ENCODE results near the gene ZFR. TPM values are rescaled to one million over a fixed set of nuclear protein-coding genes. Genes with fewer than 3 reads are reported as not detected.

Gene ZFR
- total and polyA plus RNA-seq, 8 donors = 21.8 to 110 (median 48.5) TPM

GRCh38 chr5:32475334-32476097, 31.0 kb upstream of the ZFR start:
- 68 to 80% (median 73%) methylated on average over 6 of the region's 6 CpGs for WGBS, 5 donors
- no peaks in the 10 kb centered on the region for H3K4me1 ChIP-seq
- no peak for TF ChIP-seq POLR2A (IDR thresholded peaks at IDR 0.05)
- TF ChIP-seq EP300 (IDR thresholded peaks at IDR 0.05) = no peak
- no peak for TF ChIP-seq CTCF (IDR thresholded peaks at IDR 0.05)
- no peak for TF ChIP-seq POLR2AphosphoS5 (IDR thresholded peaks at IDR 0.05)
- H3K36me3 ChIP-seq = no peaks in the 10 kb centered on the region
- H3K27ac ChIP-seq = no peak overlapping the region
- peak in 1 of 2 donors; percentile 16 for DNase-seq
- intact Hi-C loops (cut with DNase I; ENCODE audit: low total_unique reads) = no loop called here
- H3K9me3 ChIP-seq = no peaks in the 10 kb centered on the region
- H3K27me3 ChIP-seq = no peaks in the 10 kb centered on the region
- H3K4me3 ChIP-seq = no peak overlapping the region

GRCh38 chr5:32474209-32474854, 29.8 kb upstream of the ZFR start:
- WGBS, 5 donors = 46 to 70% (median 56%) methylated on average over 9 of the region's 9 CpGs
- H3K4me1 ChIP-seq = no peaks in the 10 kb centered on the region
- H3K27ac ChIP-seq = no peak overlapping the region
- intact Hi-C loops (cut with DNase I; ENCODE audit: low total_unique reads) = no loop called here
- H3K4me3 ChIP-seq = no peak overlapping the region
- no peak for TF ChIP-seq EP300 (IDR thresholded peaks at IDR 0.05)
- TF ChIP-seq POLR2A (IDR thresholded peaks at IDR 0.05) = no peak
- no peak for TF ChIP-seq CTCF (IDR thresholded peaks at IDR 0.05)
- no peak for TF ChIP-seq POLR2AphosphoS5 (IDR thresholded peaks at IDR 0.05)
- H3K9me3 ChIP-seq = no peaks in the 10 kb centered on the region
- H3K27me3 ChIP-seq = no peaks in the 10 kb centered on the region
- H3K36me3 ChIP-seq = no peaks in the 10 kb centered on the region
- DNase-seq = peak in 1 of 2 donors; percentile 29

GRCh38 chr5:32473072-32473471, 28.5 kb upstream of the ZFR start:
- intact Hi-C loops (cut with DNase I; ENCODE audit: low total_unique reads) = no loop called here
- no peak for DNase-seq
- Histone ChIP-seq H3K4me3 (no peak overlapping the region), H3K4me1 (no peaks in the 10 kb centered on the region), H3K36me3 (no peaks in the 10 kb centered on the region), H3K27me3 (no peaks in the 10 kb centered on the region), H3K9me3 (no peaks in the 10 kb centered on the region), H3K27ac (no peak overlapping the region)
- TF ChIP-seq POLR2AphosphoS5 (IDR thresholded peaks at IDR 0.05) (no peak), POLR2A (IDR thresholded peaks at IDR 0.05) (no peak), CTCF (IDR thresholded peaks at IDR 0.05) (no peak), EP300 (IDR thresholded peaks at IDR 0.05) (no peak)
- 84 to 94% (median 87%) methylated on average over 7 of the region's 7 CpGs for WGBS, 5 donors

GRCh38 chr5:32471784-32472183, 27.2 kb upstream of the ZFR start:
- peak in 1 of 2 donors; percentile 48 for DNase-seq
- 79 to 87% (median 86%) methylated on average over 2 of the region's 2 CpGs for WGBS, 5 donors
- no peaks in the 10 kb centered on the region for H3K36me3 ChIP-seq
- no peaks in the 10 kb centered on the region for H3K4me1 ChIP-seq
- H3K9me3 ChIP-seq = no peaks in the 10 kb centered on the region
- no peaks in the 10 kb centered on the region for H3K27me3 ChIP-seq
- no peak overlapping the region for H3K4me3 ChIP-seq
- intact Hi-C loops (cut with DNase I; ENCODE audit: low total_unique reads) = no loop called here
- TF ChIP-seq POLR2A (IDR thresholded peaks at IDR 0.05) (no peak), CTCF (IDR thresholded peaks at IDR 0.05) (peak in 1 of 7 experiments; percentile 16), EP300 (IDR thresholded peaks at IDR 0.05) (no peak), POLR2AphosphoS5 (IDR thresholded peaks at IDR 0.05) (no peak)
- no peak overlapping the region for H3K27ac ChIP-seq

All from stomach (tissue), 9 donors.